HEK293 (cell line): Measurements from ENCODE around the gene LMCD1.

ENCODE experiments used
- CTCF ChIA-PET: fragments of 350-600 bp; formaldehyde crosslinking; extraction: SDS; loops from one replicate; lab custom pipeline; 2021; ENCODE audit warnings: antibody characterized with exemption; lab: Yijun Ruan, JAX
- POLR2A ChIA-PET: fragments of 300-600 bp; formaldehyde crosslinking; extraction: SDS; loops from one replicate; lab custom pipeline; 2020; ENCODE audit warnings: antibody characterized with exemption, inconsistent platforms; lab: Yijun Ruan, JAX
- H3K27ac ChIP-seq: fragments of 200-500 bp; sonication (Bioruptor generic); 2 replicates; pipeline ENCODE4 v1.5.1; 2014; ENCODE audit warnings: low read depth, low read length, control low read depth, inconsistent platforms; ENCODE audit errors: extremely low read depth
- H3K36me3 ChIP-seq, 2 experiments: fragments of 200-500 bp in 1 of 2; sonication (Bioruptor generic) in 1 of 2; 1 replicate in 1 of 2; 2 replicates in 1 of 2; pipeline ENCODE4 v1.5.1; 2014 to 2017; ENCODE audit warnings: inconsistent platforms in 2 of 2, low read length in 2 of 2; ENCODE audit not compliant: control insufficient read depth in 2 of 2, insufficient read depth in 1 of 2
- H3K4me1 ChIP-seq: fragments of 200-500 bp; sonication (Bioruptor generic); 2 replicates; pipeline ENCODE4 v1.5.1; 2014; ENCODE audit warnings: mild to moderate bottlenecking, low read length, inconsistent platforms; ENCODE audit not compliant: control insufficient read depth, insufficient read depth
- H3K4me3 ChIP-seq: 2 replicates; pipeline ENCODE4 v1.5.1; 2011; ENCODE audit warnings: low read depth, mild to moderate bottlenecking, control low read depth, low read length, moderate library complexity
- H3K9me3 ChIP-seq: fragments of 200-500 bp; sonication (Bioruptor generic); 2 replicates; pipeline ENCODE4 v1.5.1; 2014; ENCODE audit warnings: low read depth, low read length, inconsistent platforms; ENCODE audit not compliant: control insufficient read depth, insufficient read depth
- AEBP2 ChIP-seq: fragments of 450-650 bp; formaldehyde crosslinking; IDR thresholded peaks from 2 replicates; pipeline ENCODE4 v1.5.1; 2016; ENCODE audit warnings: missing biosample characterization, missing genetic modification characterization, borderline replicate concordance
- BCL11B ChIP-seq: fragments of 450-650 bp; formaldehyde crosslinking; IDR thresholded peaks from 2 replicates; pipeline ENCODE4 v1.5.1; 2016; ENCODE audit warnings: low read depth, missing biosample characterization, missing genetic modification characterization
- EGR2 ChIP-seq: fragments of 450-650 bp; formaldehyde crosslinking; IDR thresholded peaks from 2 replicates; pipeline ENCODE4 v1.5.1; 2016; ENCODE audit warnings: low read depth, missing biosample characterization, missing genetic modification characterization
- INSM2 ChIP-seq: fragments of 450-650 bp; formaldehyde crosslinking; IDR thresholded peaks from 2 replicates; pipeline ENCODE4 v1.5.1; 2016; ENCODE audit warnings: missing biosample characterization, missing genetic modification characterization
- KLF10 ChIP-seq: fragments of 450-650 bp; IDR thresholded peaks from 2 replicates; pipeline ENCODE4 v1.5.1; 2018; ENCODE audit warnings: missing biosample characterization, mild to moderate bottlenecking, missing genetic modification characterization
- MEIS1 ChIP-seq: sonication (generic); formaldehyde crosslinking; IDR thresholded peaks from 2 replicates; pipeline ENCODE4 v1.8.1; 2022; ENCODE audit warnings: missing genetic modification reagents, mild to moderate bottlenecking, borderline replicate concordance
- PRDM1 ChIP-seq: fragments of 450-650 bp; formaldehyde crosslinking; IDR thresholded peaks from 2 replicates; pipeline ENCODE4; 2016; ENCODE audit warnings: missing biosample characterization, missing genetic modification characterization
- PRDM10 ChIP-seq: fragments of 450-650 bp; formaldehyde crosslinking; IDR thresholded peaks from 2 replicates; pipeline ENCODE4 v1.5.1; 2016; ENCODE audit warnings: missing biosample characterization, missing genetic modification characterization
- PRDM4 ChIP-seq: fragments of 450-650 bp; formaldehyde crosslinking; IDR thresholded peaks from 2 replicates; pipeline ENCODE4 v1.5.1; 2017; ENCODE audit warnings: missing biosample characterization, missing genetic modification characterization
- SP7 ChIP-seq: fragments of 450-650 bp; formaldehyde crosslinking; IDR thresholded peaks from 2 replicates; pipeline ENCODE4 v1.5.1; 2016; ENCODE audit warnings: missing biosample characterization, missing genetic modification characterization
- ZFHX2 ChIP-seq: fragments of 450-650 bp; formaldehyde crosslinking; conservative IDR thresholded peaks from 2 replicates; pipeline ENCODE4 v1.5.1; 2016; ENCODE audit warnings: missing biosample characterization, missing genetic modification characterization
- ZNF148 ChIP-seq: fragments of 450-650 bp; formaldehyde crosslinking; IDR thresholded peaks from 2 replicates; pipeline ENCODE4 v1.5.0; 2017; ENCODE audit warnings: missing biosample characterization, missing genetic modification characterization, borderline replicate concordance
- ZNF19 ChIP-seq: fragments of 450-650 bp; formaldehyde crosslinking; IDR thresholded peaks from 2 replicates; pipeline ENCODE4; 2016; ENCODE audit warnings: missing biosample characterization, missing genetic modification characterization, low read depth
- ZNF2 ChIP-seq: fragments of 450-650 bp; formaldehyde crosslinking; IDR thresholded peaks from 2 replicates; pipeline ENCODE4 v1.5.1; 2016; ENCODE audit warnings: missing biosample characterization, missing genetic modification characterization
- ZNF292 ChIP-seq: fragments of 450-650 bp; formaldehyde crosslinking; IDR thresholded peaks from 2 replicates; pipeline ENCODE4 v1.5.1; 2016; ENCODE audit warnings: low read depth, missing biosample characterization, missing genetic modification characterization, borderline replicate concordance
- ZNF488 ChIP-seq: fragments of 450-650 bp; formaldehyde crosslinking; IDR thresholded peaks from 2 replicates; pipeline ENCODE4 v1.5.1; 2016; ENCODE audit warnings: missing biosample characterization, missing genetic modification characterization
- ZNF585B ChIP-seq: fragments of 450-650 bp; formaldehyde crosslinking; IDR thresholded peaks from 2 replicates; pipeline ENCODE4 v1.5.1; 2016; ENCODE audit warnings: missing biosample characterization, missing genetic modification characterization
- ZNF596 ChIP-seq: fragments of 450-650 bp; IDR thresholded peaks from 2 replicates; pipeline ENCODE4 v1.5.0; 2018; ENCODE audit warnings: missing biosample characterization, mild to moderate bottlenecking, missing genetic modification characterization, moderate library complexity
- ZNF658 ChIP-seq: fragments of 450-650 bp; formaldehyde crosslinking; IDR thresholded peaks from 2 replicates; pipeline ENCODE4; 2016; ENCODE audit warnings: missing biosample characterization, missing genetic modification characterization
- ZNF660 ChIP-seq: fragments of 450-650 bp; IDR thresholded peaks from 2 replicates; pipeline ENCODE4 v1.5.1; 2018; ENCODE audit warnings: missing biosample characterization, mild to moderate bottlenecking, missing genetic modification characterization
- ZNF776 ChIP-seq: fragments of 450-650 bp; formaldehyde crosslinking; IDR thresholded peaks from 2 replicates; pipeline ENCODE4 v1.5.0; 2017; ENCODE audit warnings: missing biosample characterization, missing genetic modification characterization, borderline replicate concordance
- ZNF792 ChIP-seq: fragments of 450-650 bp; formaldehyde crosslinking; IDR thresholded peaks from 2 replicates; pipeline ENCODE4 v1.5.1; 2016; ENCODE audit warnings: missing biosample characterization, missing genetic modification characterization
- ZSCAN16 ChIP-seq: fragments of 450-650 bp; formaldehyde crosslinking; IDR thresholded peaks from 2 replicates; pipeline ENCODE4 v1.5.1; 2016; ENCODE audit warnings: missing biosample characterization, missing genetic modification characterization

The LMCD1 gene

GRCh38 chr3:8622873-8623691 lies 121.5 kb downstream of the LMCD1 start:
- POLR2A ChIA-PET: no interaction called here
- Histone ChIP-seq H3K4me3 (no peak overlapping the region), H3K27ac (no peak overlapping the region)
- TF ChIP-seq PRDM4 (tag by site-specific recombination): no peak
- TF ChIP-seq ZNF660 (tag by site-specific recombination): no peak
- TF ChIP-seq ZNF19 (tag by site-specific recombination): no peak
- no peak for TF ChIP-seq KLF10
- no peak for TF ChIP-seq SP7
- no peak for TF ChIP-seq PRDM10 (tag by site-specific recombination)
- TF ChIP-seq ZSCAN16 (tag by site-specific recombination): no peak
- no peak for TF ChIP-seq ZNF292
- TF ChIP-seq BCL11B (tag by site-specific recombination): no peak
- TF ChIP-seq ZNF148: no peak
- TF ChIP-seq ZFHX2 (tag by site-specific recombination): peak; percentile 46; the same call in 1 of the 2 replicates
- TF ChIP-seq ZNF2 (tag by site-specific recombination): no peak
- TF ChIP-seq ZNF776 (tag by site-specific recombination): no peak
- no peak for TF ChIP-seq AEBP2 (tag by site-specific recombination)
- no peak for TF ChIP-seq PRDM1
- TF ChIP-seq ZNF658 (tag by site-specific recombination): no peak
- no peak for TF ChIP-seq ZNF792 (tag by site-specific recombination)
- no peak for TF ChIP-seq ZNF585B
- TF ChIP-seq MEIS1 (CRISPR knock-in tag): no peak
- no peak for TF ChIP-seq INSM2 (tag by site-specific recombination)
- peak; percentile 35; the same call in 1 of the 2 replicates for TF ChIP-seq EGR2 (tag by site-specific recombination)
- no peak for TF ChIP-seq ZNF596
- TF ChIP-seq ZNF488 (tag by site-specific recombination): no peak

More at GRCh38 chr3:8622873-8623691, 121.5 kb downstream of the LMCD1 start:
- Histone ChIP-seq H3K9me3 (no peaks in the 10 kb centered on the region; the same call in 1 of the 2 replicates), H3K36me3 (peaks cover 0 to 3% of the 10 kb centered on the region in 2 experiments; a peak in 1 of 3 replicates), H3K4me1 (no peaks in the 10 kb centered on the region)
- CTCF ChIA-PET: interaction anchor here (0.6 to 2.2 kb wide), 17 partner anchors 10 to 299 kb away, joined by 3 to 18 read pairs (median 4); no protein-coding TSS in a partner anchor
